Measurements from ENCODE around the gene LRATD1.

Gene LRATD1

GRCh38 chr2:14603676-14604075 is 28.8 kb upstream of the LRATD1 start:
- ChIA-PET POLR2A (ENCODE audit: low non-redundant PET) (no interaction called here), CTCF (interaction anchor here (0.7 kb wide), 1 partner anchor 149 kb away, joined by 3 read pairs; no protein-coding TSS in a partner anchor)
- no peak for TF ChIP-seq CTCF (conservative IDR thresholded peaks at IDR 0.05; ENCODE audit: low read depth)
- DNase-seq (ENCODE audit: low spot score): no peak
- H3K27ac ChIP-seq: no peak overlapping the region

- DNase-seq (ENCODE audit: low spot score): no peak
- ChIA-PET CTCF (interaction anchor here (0.6 kb wide), 1 partner anchor 969 kb away, joined by 6 read pairs; no protein-coding TSS in a partner anchor), POLR2A (ENCODE audit: low non-redundant PET) (no interaction called here)
- H3K27ac ChIP-seq: no peak overlapping the region
- TF ChIP-seq CTCF (conservative IDR thresholded peaks at IDR 0.05; ENCODE audit: low read depth): no peak
Measured at GRCh38 chr2:14608245-14608644, 24.3 kb upstream of the LRATD1 start.

DNA sequence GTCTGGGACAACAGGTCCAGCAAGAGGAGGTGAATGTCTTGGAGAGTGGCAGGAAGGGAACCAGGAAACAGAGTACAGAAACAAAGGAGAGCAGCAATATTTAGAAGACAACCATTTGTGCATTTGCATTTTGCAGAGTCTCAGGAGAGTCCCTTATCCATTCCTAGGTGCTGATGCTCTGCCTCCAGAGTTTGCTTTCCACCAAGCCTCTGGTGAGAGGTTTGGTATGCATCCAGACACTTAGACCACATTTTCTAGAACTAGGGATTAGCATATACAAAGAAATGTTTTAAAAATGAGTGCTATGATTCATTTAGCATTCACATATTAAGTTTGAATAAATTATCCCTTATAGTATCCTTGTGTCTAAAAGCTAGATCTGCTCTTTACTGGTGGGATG is 18.5 kb upstream of the LRATD1 start:
- CTCF ChIA-PET: no interaction called here
- no peak for DNase-seq (ENCODE audit: low spot score)
- POLR2A ChIA-PET (ENCODE audit: low non-redundant PET): no interaction called here

DNA sequence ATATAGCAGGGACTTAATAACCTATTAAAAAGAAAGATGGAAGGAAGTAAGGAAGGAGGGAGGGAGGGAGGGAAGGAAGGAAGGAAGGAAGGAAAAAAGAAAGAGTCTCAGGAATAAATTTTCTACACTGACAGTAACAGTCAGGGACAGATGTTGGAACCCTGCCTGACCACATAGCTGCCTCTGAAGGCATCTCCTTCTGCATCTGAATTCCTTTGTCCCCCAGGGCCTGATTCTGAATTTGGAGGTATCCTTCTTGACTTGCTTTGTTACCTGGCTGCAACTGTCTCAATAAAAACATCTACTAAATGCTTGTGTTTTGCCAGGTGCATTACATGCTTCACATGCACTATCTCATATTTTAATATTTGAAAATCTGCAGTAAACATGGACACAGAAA is 17.4 kb upstream of the LRATD1 start:
- DNase-seq (ENCODE audit: low spot score): no peak
- no peak overlapping the region for H3K27ac ChIP-seq
- ChIA-PET CTCF (interaction anchor here (0.7 kb wide), 1 partner anchor 57 kb away, joined by 5 read pairs; no protein-coding TSS in a partner anchor), POLR2A (ENCODE audit: low non-redundant PET) (no interaction called here)
- no peak for TF ChIP-seq CTCF (conservative IDR thresholded peaks at IDR 0.05; ENCODE audit: low read depth)

More for the DNA sequence above, 18.5 kb upstream of the LRATD1 start:
- H3K27ac ChIP-seq: no peak overlapping the region
- no peak for TF ChIP-seq CTCF (conservative IDR thresholded peaks at IDR 0.05; ENCODE audit: low read depth)

GRCh38 chr2:14615760-14616159 is 16.8 kb upstream of the LRATD1 start:
- POLR2A ChIA-PET (ENCODE audit: low non-redundant PET): no interaction called here
- DNase-seq (ENCODE audit: low spot score): no peak
- CTCF ChIA-PET: interaction anchor here (0.9 kb wide), 1 partner anchor 10 kb away, joined by 3 read pairs; no protein-coding TSS in a partner anchor
- no peak overlapping the region for H3K27ac ChIP-seq
- no peak for TF ChIP-seq CTCF (conservative IDR thresholded peaks at IDR 0.05; ENCODE audit: low read depth)

DNA sequence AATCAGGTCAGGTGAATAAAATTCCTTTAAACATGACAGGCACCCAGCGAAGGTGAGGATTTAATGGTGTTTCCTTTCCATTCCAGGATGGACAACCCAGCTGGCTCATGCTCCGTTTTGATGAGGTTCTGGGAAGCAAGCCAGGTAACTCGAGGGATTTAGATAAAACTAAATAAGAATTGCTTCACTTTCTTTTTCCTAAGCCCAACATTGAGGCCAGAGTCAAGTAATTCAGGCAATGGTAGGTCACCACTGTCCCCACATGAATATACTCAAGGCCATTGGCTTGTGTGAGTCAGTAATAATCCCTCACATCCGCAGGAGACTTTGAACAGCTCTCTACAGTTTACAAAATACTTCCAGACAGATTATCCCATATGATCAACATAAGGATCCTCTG is 16.2 kb upstream of the LRATD1 start:
- H3K27ac ChIP-seq: no peak overlapping the region
- no peak for DNase-seq (ENCODE audit: low spot score)
- ChIA-PET POLR2A (ENCODE audit: low non-redundant PET) (interaction anchor here (0.6 kb wide), 1 partner anchor 228 kb away, joined by 3 read pairs; no protein-coding TSS in a partner anchor), CTCF (interaction anchor here (0.7 to 0.9 kb wide), 2 partner anchors 11 to 205 kb away, joined by 3 to 5 read pairs; no protein-coding TSS in a partner anchor)
- no peak for TF ChIP-seq CTCF (conservative IDR thresholded peaks at IDR 0.05; ENCODE audit: low read depth)
